ENCODE measurements around the gene CTAGE9. TPM values are rescaled to one million over a fixed set of nuclear protein-coding genes. Genes with fewer than 3 reads are reported as not detected.

The CTAGE9 gene
- total RNA-seq, 1 experiment from 2014 or later = not detected

- Histone ChIP-seq H2BK20ac (ENCODE audit: low read depth, low read length, poor library complexity, severe bottlenecking) (no peak overlapping the region), H3K27me3 (ENCODE audit: insufficient read depth, low read length) (no peaks in the 10 kb centered on the region; the same call in 1 of the 2 replicates), H2AFZ (ENCODE audit: low read length) (no peak overlapping the region), H3K23ac (ENCODE audit: insufficient read length, low read depth, low read length) (no peak overlapping the region), H3K79me2 (ENCODE audit: insufficient read depth, low read length) (no peaks in the 10 kb centered on the region), H2AK5ac (ENCODE audit: insufficient read length, low read length) (no peak overlapping the region), H2BK12ac (ENCODE audit: insufficient read length, low read depth, low read length) (no peak overlapping the region), H3K23me2 (ENCODE audit: insufficient read length, low read depth, low read length, poor library complexity, severe bottlenecking) (no peaks in the 10 kb centered on the region), H3K4ac (ENCODE audit: low read depth, low read length) (no peak overlapping the region), H3K79me1 (ENCODE audit: insufficient read depth, low read depth, low read length, poor library complexity, severe bottlenecking) (no peaks in the 10 kb centered on the region), H3K56ac (ENCODE audit: insufficient read length, low read depth, low read length) (no peak overlapping the region), H3K14ac (ENCODE audit: insufficient read depth, low read length) (no peak overlapping the region), H3K18ac (ENCODE audit: insufficient read length, low read depth, low read length) (no peak overlapping the region), H3K4me2 (ENCODE audit: insufficient read depth, insufficient read length, low read length) (no peak overlapping the region), H2BK15ac (ENCODE audit: low read depth, low read length) (no peak overlapping the region), H4K20me1 (ENCODE audit: control insufficient read depth, insufficient read depth, insufficient read length) (no peaks in the 10 kb centered on the region), H3T11ph (ENCODE audit: low read length) (no peak overlapping the region), H2BK5ac (ENCODE audit: insufficient read length, low read length) (no peak overlapping the region), H4K8ac (replicated peaks; ENCODE audit: insufficient read length, low read depth, low read length) (no peak overlapping the region), H3K4me1 (ENCODE audit: insufficient read depth, low read length) (no peaks in the 10 kb centered on the region), H3K27ac (ENCODE audit: insufficient read length, low read depth, low read length) (no peak overlapping the region), H2BK120ac (ENCODE audit: low read depth, low read length, poor library complexity, severe bottlenecking) (no peak overlapping the region), H3K9me3 (ENCODE audit: control insufficient read depth, low read depth, low read length) (no peaks in the 10 kb centered on the region), H3K9ac (ENCODE audit: extremely low read depth, insufficient read length, low read length) (no peak overlapping the region), H4K91ac (ENCODE audit: insufficient read length, low read depth, low read length) (no peak overlapping the region), H4K5ac (ENCODE audit: insufficient read length, low read depth, low read length) (no peak overlapping the region)
- DNase-seq = no peak
- no CpG with 5 or more reads among the region's 9 CpGs for WGBS (ENCODE audit: extremely low coverage, insufficient read length, low lambda C conversion rate)
- Mint-ChIP-seq H3K9me3 (no peaks in the 10 kb centered on the region), H3K4me1 (peaks cover 0 to 5% of the 10 kb centered on the region in 2 experiments; a peak in 2 of 4 replicates), H3K4me3 (no peak overlapping the region), H3K27me3 (ENCODE audit: low read depth) (peaks cover 4% of the 10 kb centered on the region; the same call in 1 of the 2 replicates), H3K27ac (peak overlapping the region in 1 of 3 experiments; percentile 43; a peak in 2 of 7 replicates), H3K36me3 (ENCODE audit: insufficient read depth in 1 of 3, low read depth in 3 of 3) (no peaks in the 10 kb centered on the region)
- TF ChIP-seq CTCF (conservative IDR thresholded peaks at IDR 0.05) = no peak
Observed at GRCh38 chr6:131733376-131734016, 22.7 kb upstream of the CTAGE9 start.
